Keratinocyte (primary cell): Measurements from ENCODE around the gene PACS2. TPM values are rescaled to one million over a fixed set of nuclear protein-coding genes. Genes with fewer than 3 reads are reported as not detected.

Source experiments
- DNase-seq: peaks from one replicate; pipeline ENCODE4 v3.0.0-alpha.2; 2011; ENCODE audit warnings: low read depth, missing footprints, low spot score
- FAIRE-seq: peaks from 2 replicates; lab custom pipeline; 2011; peaks lifted over from hg19 to GRCh38; lab: Jason Lieb, UNC
- H2AFZ ChIP-seq: 2 replicates; pipeline ENCODE4 v1.6.0; 2012; ENCODE audit warnings: low read length, control low read depth, inconsistent platforms; ENCODE audit not compliant: control insufficient read depth
- H3K27ac ChIP-seq: 2 replicates; pipeline ENCODE4 v1.5.1; 2011; ENCODE audit warnings: low read length; ENCODE audit not compliant: control insufficient read depth, insufficient read depth
- H3K27me3 ChIP-seq: 3 replicates; pipeline ENCODE4 v1.6.0; 2011; ENCODE audit warnings: low read length; ENCODE audit not compliant: control insufficient read depth, insufficient read depth; ENCODE audit errors: extremely low read depth
- H3K36me3 ChIP-seq, 2 experiments: 2 replicates in 1 of 2; 3 replicates in 1 of 2; pipeline ENCODE4 v1.5.1; 2011; ENCODE audit warnings: low read length in 2 of 2, mild to moderate bottlenecking in 1 of 2; ENCODE audit not compliant: control insufficient read depth in 2 of 2, insufficient read depth in 2 of 2; ENCODE audit errors: extremely low read depth in 1 of 2
- H3K4me1 ChIP-seq: 3 replicates; pipeline ENCODE4 v1.5.1; 2011; ENCODE audit warnings: low read length; ENCODE audit not compliant: control insufficient read depth, insufficient read depth; ENCODE audit errors: extremely low read depth
- H3K4me2 ChIP-seq: 3 replicates; pipeline ENCODE4 v1.6.0; 2011; ENCODE audit warnings: low read depth, low read length; ENCODE audit not compliant: control insufficient read depth, insufficient read depth; ENCODE audit errors: extremely low read depth
- H3K4me3 ChIP-seq, 3 experiments: fragments of 200-600 bp in 1 of 3; sonication (generic) in 1 of 3; 2 replicates in 2 of 3; 3 replicates in 1 of 3; pipeline ENCODE4 v1.5.1; 2011 to 2016; ENCODE audit warnings: low read length in 3 of 3, mild to moderate bottlenecking in 3 of 3, control low read depth in 2 of 3, inconsistent platforms in 1 of 3, low read depth in 1 of 3, mixed read lengths in 1 of 3, mixed run types in 1 of 3, moderate library complexity in 1 of 3; ENCODE audit not compliant: control insufficient read depth in 2 of 3, insufficient read depth in 2 of 3; ENCODE audit errors: extremely low read depth in 1 of 3
- H3K79me2 ChIP-seq: 2 replicates; pipeline ENCODE4 v1.6.0; 2012; ENCODE audit warnings: low read length; ENCODE audit not compliant: control insufficient read depth, insufficient read depth
- H3K9ac ChIP-seq: 3 replicates; pipeline ENCODE4 v1.6.0; 2011; ENCODE audit warnings: low read length; ENCODE audit not compliant: control insufficient read depth, insufficient read depth; ENCODE audit errors: extremely low read depth
- H3K9me1 ChIP-seq: 3 replicates; pipeline ENCODE4 v1.6.0; 2011; ENCODE audit warnings: low read length; ENCODE audit not compliant: control insufficient read depth, insufficient read depth; ENCODE audit errors: extremely low read depth
- H3K9me3 ChIP-seq: 2 replicates; pipeline ENCODE4 v1.5.1; 2012; ENCODE audit warnings: low read depth, low read length; ENCODE audit not compliant: control insufficient read depth
- H4K20me1 ChIP-seq: 3 replicates; pipeline ENCODE4 v1.6.0; 2011; ENCODE audit warnings: low read length; ENCODE audit not compliant: control insufficient read depth, insufficient read depth; ENCODE audit errors: extremely low read depth
- EZH2 ChIP-seq: IDR thresholded peaks from one replicate; pipeline ENCODE4 v1.6.1; 2012; ENCODE audit warnings: inconsistent platforms, mild to moderate bottlenecking, low read length, moderate library complexity
- dilution Hi-C: fragments of 300-500 bp; cut with MboI; formaldehyde crosslinking; loops from one replicate; pipeline ENCODE4 v1.7.0; 2020; ENCODE audit warnings: low sequenced_read_pairs; ENCODE audit not compliant: extremely low pct_ligation_motif_present
- polyA minus RNA-seq, 3 experiments: library from RNA; depleted of rRNA, polyadenylated mRNA; stranded (reverse); fragments of >200 nt; gene quantifications; 1 replicate in 1 of 3; 2 replicates in 1 of 3; 3 replicates in 1 of 3; pipeline ENCODE4 v1.2.3, GENCODE V29; 2011
- polyA plus RNA-seq, 5 experiments: library from polyadenylated mRNA; depleted of rRNA in 3 of 5; stranded (reverse) in 3 of 5; stranded (forward) in 1 of 5; unstranded in 1 of 5; fragments of >200 nt; gene quantifications; 1 replicate in 1 of 5; 2 replicates in 3 of 5; 3 replicates in 1 of 5; pipeline versions ENCODE4 v1.2.1 to v1.2.3, GENCODE V29; 2011 to 2012; ENCODE audit warnings: missing spikeins in 2 of 5, low read depth in 1 of 5, low replicate concordance in 1 of 5
- TF ChIP-seq, protein P1 (sequence below), 3 experiments: IDR thresholded peaks in 1 of 3; conservative IDR thresholded peaks in 1 of 3; optimal IDR thresholded peaks in 1 of 3; 2 replicates in 2 of 3; 3 replicates in 1 of 3; pipeline versions ENCODE3 to v1.5.1; 2011; ENCODE audit warnings: low read length in 3 of 3, mild to moderate bottlenecking in 3 of 3, moderate library complexity in 2 of 3, control low read depth in 1 of 3, inconsistent platforms in 1 of 3; ENCODE audit not compliant: insufficient read depth in 2 of 3; ENCODE audit errors: extremely low read depth in 1 of 3

The PACS2 gene
- polyA plus RNA-seq, result 11.8 to 20.8 TPM (median 20.5 TPM) in 3 replicates
- 35.6 TPM for polyA plus RNA-seq (2011; ENCODE audit: low read depth)
- 12.0 and 25.2 TPM in 2 replicates for polyA plus RNA-seq (2011; cell fraction: cytosol; rRNA removed)
- 43.0 and 55.0 TPM in 2 replicates for polyA plus RNA-seq (2011; cell fraction: nucleus; rRNA removed)
- 22.7 and 26.5 TPM in 2 replicates for polyA plus RNA-seq (2012; ENCODE audit: low replicate concordance)
- 23.0 to 42.8 TPM (median 27.0 TPM) in 3 replicates for polyA minus RNA-seq
- 32.0 TPM for polyA minus RNA-seq (2011; cell fraction: cytosol; rRNA and poly(A)+ RNA removed)
- 27.0 and 29.3 TPM in 2 replicates for polyA minus RNA-seq (2011; cell fraction: nucleus; rRNA and poly(A)+ RNA removed)

DNA sequence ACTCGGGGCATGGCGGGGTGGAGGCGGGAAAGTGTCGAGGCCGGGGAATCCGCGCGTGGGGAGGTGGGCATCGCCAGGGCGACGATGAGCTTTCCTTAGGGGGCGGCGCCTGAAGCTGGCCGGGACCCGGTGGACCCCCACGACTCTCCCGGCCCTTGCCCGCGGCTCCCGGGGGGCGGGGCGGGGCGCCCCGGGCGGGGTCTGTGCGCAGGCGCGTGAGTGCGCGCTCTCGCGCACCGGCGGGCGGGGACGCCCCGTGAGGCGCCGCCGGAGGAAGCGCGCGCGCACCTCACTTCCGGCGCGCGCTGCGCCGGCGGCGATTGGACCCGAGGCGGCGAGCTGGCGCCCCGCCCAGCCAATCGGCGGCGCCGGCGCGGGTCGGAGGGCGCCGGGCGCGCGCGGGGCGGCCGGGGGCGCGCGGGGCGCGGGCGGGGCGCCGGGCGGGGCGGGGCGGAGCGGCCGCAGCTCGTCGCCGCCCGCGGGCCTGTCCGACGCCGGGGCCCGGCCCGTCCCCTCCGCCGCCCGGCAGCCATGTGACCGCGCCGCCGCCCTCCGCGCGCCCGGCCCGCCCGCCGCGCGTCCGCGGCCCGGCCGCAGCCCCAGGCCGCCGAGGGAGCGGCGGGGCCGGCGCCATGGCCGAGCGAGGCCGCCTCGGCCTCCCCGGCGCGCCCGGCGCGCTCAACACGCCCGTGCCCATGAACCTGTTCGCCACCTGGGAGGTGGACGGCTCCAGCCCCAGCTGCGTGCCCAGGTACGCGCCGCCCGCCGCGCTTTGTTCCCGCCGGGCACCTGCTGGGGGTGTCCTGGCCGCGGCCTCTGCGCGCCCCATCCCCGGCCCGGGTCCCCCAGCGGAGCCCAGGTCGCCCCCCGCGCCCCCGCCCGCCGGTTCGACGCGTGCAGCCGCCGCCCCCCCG, at the start of gene PACS2:
PACS2 (plus strand) TSS at position 462 of the 914 bp plus-strand sequence; CDS start at position 633, 171 bp downstream.
- Histone ChIP-seq H3K4me1 (peaks cover 14% of the 10 kb centered on the region), H3K4me2 (peak within 1 kb of the TSS; percentile 95), H3K27me3 (no peaks in the 10 kb centered on the region), H3K36me3 (no peaks in the 10 kb centered on the region), H4K20me1 (no peaks in the 10 kb centered on the region), H3K9ac (peak within 1 kb of the TSS; percentile 47), H3K79me2 (peaks cover 19% of the 10 kb centered on the region), H3K4me3 (peak within 1 kb of the TSS; percentile 62 to 80 (median 72)), H3K27ac (no peak within 1 kb of the TSS), H3K9me1 (no peaks in the 10 kb centered on the region), H3K9me3 (no peaks in the 10 kb centered on the region), H2AFZ (peak within 1 kb of the TSS; percentile 59)
- FAIRE-seq (no peak), DNase-seq (no peak)
- dilution Hi-C loops, result no loop called here
- TF ChIP-seq, protein P1, sequence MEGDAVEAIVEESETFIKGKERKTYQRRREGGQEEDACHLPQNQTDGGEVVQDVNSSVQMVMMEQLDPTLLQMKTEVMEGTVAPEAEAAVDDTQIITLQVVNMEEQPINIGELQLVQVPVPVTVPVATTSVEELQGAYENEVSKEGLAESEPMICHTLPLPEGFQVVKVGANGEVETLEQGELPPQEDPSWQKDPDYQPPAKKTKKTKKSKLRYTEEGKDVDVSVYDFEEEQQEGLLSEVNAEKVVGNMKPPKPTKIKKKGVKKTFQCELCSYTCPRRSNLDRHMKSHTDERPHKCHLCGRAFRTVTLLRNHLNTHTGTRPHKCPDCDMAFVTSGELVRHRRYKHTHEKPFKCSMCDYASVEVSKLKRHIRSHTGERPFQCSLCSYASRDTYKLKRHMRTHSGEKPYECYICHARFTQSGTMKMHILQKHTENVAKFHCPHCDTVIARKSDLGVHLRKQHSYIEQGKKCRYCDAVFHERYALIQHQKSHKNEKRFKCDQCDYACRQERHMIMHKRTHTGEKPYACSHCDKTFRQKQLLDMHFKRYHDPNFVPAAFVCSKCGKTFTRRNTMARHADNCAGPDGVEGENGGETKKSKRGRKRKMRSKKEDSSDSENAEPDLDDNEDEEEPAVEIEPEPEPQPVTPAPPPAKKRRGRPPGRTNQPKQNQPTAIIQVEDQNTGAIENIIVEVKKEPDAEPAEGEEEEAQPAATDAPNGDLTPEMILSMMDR (optimal IDR thresholded peaks at IDR 0.05 in 1 of 3, IDR thresholded peaks at IDR 0.05 in 1 of 3, conservative IDR thresholded peaks at IDR 0.05 in 1 of 3; ENCODE audit: extremely low read depth in 1 of 3, insufficient read depth in 2 of 3, low read length in 3 of 3), result no peak
- TF ChIP-seq EZH2, result no peak

DNA sequence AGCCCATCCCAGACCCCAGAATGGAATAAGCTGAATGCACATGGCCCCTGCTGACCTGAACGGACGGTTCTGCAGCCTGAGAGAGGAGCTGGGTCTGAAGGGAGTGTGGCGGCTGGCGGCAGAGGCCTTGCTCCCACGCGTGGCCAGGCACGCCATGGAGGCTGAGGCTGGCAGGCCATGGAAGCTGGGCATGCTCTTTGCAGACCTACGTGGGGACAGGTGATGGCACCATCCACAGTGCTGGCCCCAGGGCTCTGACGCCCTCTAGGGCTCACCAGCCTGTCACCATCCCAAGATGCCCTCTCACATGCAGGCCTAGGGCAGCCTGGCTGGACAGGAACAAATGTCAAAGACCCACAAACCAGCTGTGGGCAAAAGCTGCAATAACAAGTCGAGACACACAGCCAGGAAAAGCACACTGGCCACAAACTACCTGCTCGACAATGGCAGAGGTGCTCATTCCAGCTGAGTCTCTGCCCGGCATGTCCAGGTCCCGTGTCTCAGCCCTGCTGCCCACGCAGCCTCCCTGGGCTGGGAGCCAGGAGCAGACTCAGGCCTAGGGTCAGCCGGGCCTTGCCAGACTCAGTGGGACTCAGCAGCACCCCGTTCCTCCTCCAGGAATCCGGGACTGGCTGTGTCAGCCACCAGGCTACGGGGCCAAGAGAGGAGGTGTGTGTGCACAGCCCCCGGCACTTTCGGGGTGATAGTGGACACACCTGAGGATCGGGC, 46.6 kb upstream of the PACS2 start:
- Histone ChIP-seq H3K9me3 (no peaks in the 10 kb centered on the region), H3K4me2 (no peak overlapping the region), H3K27me3 (no peaks in the 10 kb centered on the region), H4K20me1 (peaks cover 2% of the 10 kb centered on the region), H3K9me1 (no peaks in the 10 kb centered on the region), H3K4me1 (peaks cover 3% of the 10 kb centered on the region), H3K9ac (no peak overlapping the region), H3K79me2 (peaks cover 4% of the 10 kb centered on the region), H3K4me3 (no peak overlapping the region), H3K36me3 (peaks cover 0 to 7% of the 10 kb centered on the region in 2 experiments), H3K27ac (no peak overlapping the region), H2AFZ (no peak overlapping the region)
- dilution Hi-C loops, result no loop called here
- no peak for FAIRE-seq
- TF ChIP-seq EZH2, result no peak
- TF ChIP-seq, protein P1 (optimal IDR thresholded peaks at IDR 0.05 in 1 of 3, IDR thresholded peaks at IDR 0.05 in 1 of 3, conservative IDR thresholded peaks at IDR 0.05 in 1 of 3; ENCODE audit: extremely low read depth in 1 of 3, insufficient read depth in 2 of 3, low read length in 3 of 3), result peak in 1 of 3 experiments; percentile 38
- DNase-seq, result no peak
